ENCODE results near the gene COLEC12.

The COLEC12 gene

DNA sequence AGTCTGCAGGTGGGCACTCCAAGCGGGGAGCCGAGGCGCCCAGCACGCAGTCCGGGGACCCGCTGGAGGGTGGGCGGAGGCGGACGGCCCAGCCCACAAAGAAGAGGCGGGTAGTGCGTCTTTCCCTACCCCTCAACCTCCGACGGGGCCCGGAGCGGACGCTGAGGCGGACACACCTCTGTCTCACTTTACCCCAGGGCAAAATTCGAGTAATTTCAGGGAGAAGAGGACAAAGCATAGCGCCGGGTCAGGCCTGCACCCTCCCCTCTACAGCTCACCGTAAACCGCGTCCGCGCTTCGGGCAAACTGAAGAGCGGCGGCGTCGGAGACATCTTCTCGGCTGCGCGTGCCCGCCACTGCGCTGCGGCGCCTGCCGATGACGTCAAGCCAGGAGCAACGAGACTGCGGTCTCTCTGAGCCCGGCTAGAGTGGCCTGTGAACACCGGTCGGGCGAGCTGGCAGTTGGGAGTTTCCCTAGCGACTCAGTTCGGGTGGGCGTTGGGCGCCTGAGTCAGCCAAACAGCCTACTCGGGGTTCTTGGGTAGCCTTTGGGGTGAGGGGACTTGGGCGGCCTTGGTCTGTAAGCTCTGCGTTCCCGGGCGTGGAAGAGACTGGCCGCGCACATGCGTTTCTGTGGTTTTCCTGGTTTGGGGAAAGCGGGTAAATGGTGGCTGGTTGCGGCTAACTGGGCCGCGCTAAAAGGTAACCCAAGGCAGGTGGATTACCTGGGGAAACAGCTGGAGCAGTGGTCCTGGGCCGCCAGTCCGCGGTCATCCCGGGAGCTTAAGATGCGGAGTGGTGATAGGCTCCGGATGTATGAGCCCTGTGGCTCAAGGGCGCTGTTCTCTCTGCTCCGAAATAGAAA, 232.6 kb downstream of the COLEC12 start, which contains the start of gene THOC1:
Gene THOC1 (minus strand): TSS at position 360 of the 865 bp plus-strand sequence. CDS start 28 bp downstream, at position 332.
- DNase-seq: peak; percentile 96

DNA sequence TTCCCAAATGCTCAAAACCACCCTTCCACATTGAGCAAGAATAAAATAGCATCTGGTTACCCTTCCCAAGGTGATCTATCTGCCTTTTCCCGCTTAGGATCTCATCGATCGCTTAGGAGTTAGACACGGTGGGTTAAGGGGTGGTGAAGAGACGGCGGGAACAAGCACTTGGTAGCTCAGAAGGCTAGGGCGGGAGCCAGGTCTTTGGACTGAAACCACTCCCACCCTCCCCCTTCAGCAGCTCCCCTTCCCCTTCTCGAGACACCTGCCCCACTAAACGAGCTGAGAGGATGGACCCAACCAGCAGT, 233.2 kb downstream of the COLEC12 start:
- no peak for DNase-seq

All from stimulated activated CD4-positive, alpha-beta T cell treated with anti-CD3 and anti-CD28 coated beads, Interleukin-2, amount 100 ng/mL, for 24 hours (primary cell).